Measurements from ENCODE around the gene TWNK. TPM values are rescaled to one million over a fixed set of nuclear protein-coding genes. Genes with fewer than 3 reads are reported as not detected.

TWNK gene
- polyA plus RNA-seq (ENCODE audit: insufficient read length in 4 of 4): 10 to 100 TPM in 3 of 4 donors, 1 to 10 TPM in 1; 9.6 to 15.9 (median 15.4) TPM

GRCh38 chr10:100986952-100987684, at the start of gene TWNK, which contains the start of gene MRPL43:
Gene TWNK, plus strand, starts transcription at chr10:100987543. Its CDS starts 668 bp downstream, at chr10:100988211.
Gene MRPL43, minus strand, starts transcription at chr10:100987497. Its CDS starts 54 bp downstream, at chr10:100987443.
- peak in 1 of 4 donors; percentile 69 for DNase-seq (ENCODE audit: low read depth in 4 of 4, low spot score in 3 of 4)

DNA sequence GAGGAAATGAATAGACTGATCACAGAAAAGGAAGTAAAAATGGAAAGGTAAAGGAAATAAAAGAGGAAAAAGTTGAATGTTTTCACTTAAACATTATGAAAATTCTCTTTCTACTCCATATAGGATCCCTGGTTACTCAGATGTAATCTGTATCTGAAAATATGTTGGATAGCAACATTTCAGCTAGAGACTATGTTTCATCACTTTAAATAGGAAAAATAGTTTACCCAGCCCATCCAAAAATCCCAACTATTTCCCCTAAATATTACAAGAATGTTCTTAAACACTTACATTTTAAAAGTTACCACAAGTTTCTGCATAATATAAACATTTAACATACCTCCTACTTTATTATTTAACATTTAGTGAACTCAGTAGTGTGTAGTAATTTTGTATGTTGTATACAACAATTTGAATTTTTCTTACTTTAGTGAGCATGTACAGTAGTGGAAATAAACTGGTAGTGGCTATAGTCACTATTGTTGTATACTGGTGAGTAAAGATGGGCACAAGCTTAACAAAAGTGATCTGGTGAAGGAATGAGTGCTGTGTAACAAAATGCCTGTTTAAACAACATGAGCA, 47.5 kb upstream of the TWNK start:
- DNase-seq (ENCODE audit: low read depth in 4 of 4, low spot score in 3 of 4): no peak

DNA sequence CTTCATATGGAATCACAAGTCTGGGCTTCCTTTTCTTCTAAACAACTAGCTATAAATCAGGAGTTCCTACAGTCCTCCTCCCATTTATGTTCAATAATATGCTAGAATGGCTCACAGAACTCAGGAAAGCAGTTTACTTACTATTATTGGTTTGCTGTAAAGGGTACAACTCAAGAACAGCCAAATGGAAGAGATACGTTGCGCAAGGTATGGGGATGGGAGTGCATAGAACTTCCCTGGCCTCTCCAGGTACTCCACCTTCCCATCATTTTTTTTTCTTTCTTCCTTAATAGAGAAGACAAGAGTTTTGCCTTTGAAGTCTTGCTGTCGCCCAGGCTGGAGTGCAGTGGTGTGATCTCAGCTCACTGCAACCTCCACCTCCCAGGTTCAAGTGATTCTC, 45.1 kb upstream of the TWNK start:
- no peak for DNase-seq (ENCODE audit: low read depth in 4 of 4, low spot score in 3 of 4)

DNA sequence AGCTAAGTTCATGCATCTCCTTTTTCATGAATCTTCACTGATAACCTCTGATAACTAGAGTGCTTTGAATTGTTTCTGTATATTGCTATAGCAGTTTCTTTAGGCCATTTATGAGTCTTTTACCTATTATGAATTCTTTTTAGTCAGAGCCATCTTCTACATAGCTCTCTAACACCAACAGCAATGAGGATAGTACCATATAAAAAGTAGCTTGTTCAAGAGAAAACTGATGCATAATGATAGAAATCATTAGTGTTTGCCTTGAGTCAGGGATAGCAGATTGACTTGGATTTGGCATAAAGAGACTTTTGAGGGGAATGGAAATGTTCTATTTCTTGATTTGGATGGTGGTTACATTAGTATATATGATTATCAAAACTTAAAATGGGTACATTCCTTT, 43.8 kb upstream of the TWNK start:
- no peak for DNase-seq (ENCODE audit: low read depth in 4 of 4, low spot score in 3 of 4)

DNA sequence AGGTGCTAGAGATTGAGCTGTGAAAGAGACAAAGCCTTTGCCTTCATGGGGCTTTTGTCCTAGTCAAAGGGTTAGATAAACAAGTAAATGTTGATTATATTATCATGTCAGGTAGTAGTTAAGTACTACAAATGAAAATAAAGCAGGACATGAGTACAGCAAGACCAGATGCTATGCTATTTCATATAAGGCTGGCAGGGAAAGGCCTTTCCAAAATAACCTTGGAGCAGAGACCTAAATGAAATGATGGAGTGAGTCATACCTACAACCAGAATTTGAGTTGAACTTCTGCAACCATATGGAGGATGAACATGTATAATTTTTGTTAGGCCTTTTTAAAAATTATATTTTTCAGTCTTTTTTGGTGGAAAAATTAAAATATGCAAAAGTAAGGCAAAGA, 41.6 kb upstream of the TWNK start:
- no peak for DNase-seq (ENCODE audit: low read depth in 4 of 4, low spot score in 3 of 4)

- DNase-seq (ENCODE audit: low read depth in 4 of 4, low spot score in 3 of 4): no peak
These were observed 38.4 kb upstream of the TWNK start for GRCh38 chr10:100948916-100949315.

- DNase-seq (ENCODE audit: low read depth in 4 of 4, low spot score in 3 of 4): no peak
These were observed 27.1 kb upstream of the TWNK start for GRCh38 chr10:100960251-100960650.

DNA sequence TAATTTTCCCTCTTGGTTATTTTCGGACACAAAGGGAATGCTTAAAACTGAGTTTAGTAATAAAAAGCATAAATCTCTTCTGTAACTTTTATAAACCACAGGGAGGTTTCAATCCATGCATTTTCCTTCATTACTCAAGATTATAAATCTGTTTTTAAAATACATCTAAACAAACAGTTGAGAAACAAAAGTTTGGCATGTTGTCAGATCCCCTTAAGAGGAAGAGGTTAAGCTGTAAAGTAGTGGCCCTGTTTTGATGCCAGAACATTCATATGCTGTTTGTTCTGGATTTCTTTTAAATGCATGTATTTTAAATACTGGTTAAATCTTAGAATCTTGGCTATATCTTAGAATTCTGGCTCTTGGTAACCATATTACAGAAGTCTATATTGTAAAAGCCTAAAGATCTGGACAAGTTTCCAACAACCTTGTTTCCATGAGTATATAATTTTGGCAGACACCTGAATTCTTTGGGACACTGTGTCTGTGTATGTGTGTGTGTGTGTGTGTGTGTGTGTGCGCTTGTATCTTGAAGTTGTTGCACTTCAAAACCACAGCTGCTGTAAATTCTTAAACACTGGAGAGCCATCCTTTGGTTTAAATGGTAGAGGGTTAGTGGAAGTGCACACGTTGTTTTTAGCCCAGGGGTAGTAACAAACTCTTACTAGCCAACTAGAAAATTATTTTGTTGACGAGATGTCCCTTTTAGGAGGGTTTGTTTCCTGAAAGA, 24.8 kb upstream of the TWNK start:
- DNase-seq (ENCODE audit: low read depth in 4 of 4, low spot score in 3 of 4): no peak

DNA sequence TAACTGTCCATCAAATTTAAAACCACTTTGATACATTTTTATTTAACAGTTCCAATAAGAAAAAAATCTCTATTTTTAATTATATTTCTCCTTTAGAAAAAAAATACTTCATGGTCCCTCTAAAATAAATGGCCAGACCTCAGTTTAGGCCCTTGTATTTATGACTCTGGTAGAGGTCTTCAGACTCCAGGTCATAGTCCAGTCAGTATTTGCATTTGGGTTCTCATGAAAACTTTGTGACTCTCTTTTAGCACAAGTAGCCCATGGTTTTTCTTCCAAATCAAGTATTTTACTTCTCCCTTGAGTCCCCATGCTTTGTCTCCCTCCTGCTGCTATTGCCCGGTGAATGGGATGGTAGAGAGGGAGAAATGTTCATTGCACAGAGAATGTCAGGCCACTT, 23.5 kb upstream of the TWNK start:
- DNase-seq (ENCODE audit: low read depth in 4 of 4, low spot score in 3 of 4): no peak

GRCh38 chr10:100965820-100966219, 21.5 kb upstream of the TWNK start:
- no peak for DNase-seq (ENCODE audit: low read depth in 4 of 4, low spot score in 3 of 4)

- no peak for DNase-seq (ENCODE audit: low read depth in 4 of 4, low spot score in 3 of 4)
These were observed 20.5 kb upstream of the TWNK start for GRCh38 chr10:100966887-100967286.

DNA sequence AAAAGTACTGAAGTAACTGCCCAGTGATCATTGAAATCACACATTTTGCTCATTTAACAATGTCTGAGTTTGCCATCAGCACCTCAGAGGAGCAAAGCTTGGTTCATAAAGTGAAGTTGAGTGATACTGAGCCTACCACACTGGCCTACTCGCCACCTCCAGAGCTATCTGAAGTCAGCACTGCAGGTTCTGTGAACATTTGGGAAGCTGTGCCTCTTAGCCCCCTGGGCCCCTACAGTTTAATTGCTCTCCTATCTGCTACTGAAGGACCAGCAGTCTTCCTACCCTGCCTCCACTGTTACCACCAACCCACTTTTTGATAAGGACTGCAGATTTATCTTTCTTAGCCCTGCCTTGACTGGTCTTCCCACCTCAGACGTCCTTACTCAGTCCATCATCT, 20.0 kb upstream of the TWNK start:
- DNase-seq (ENCODE audit: low read depth in 4 of 4, low spot score in 3 of 4): no peak

- no peak for DNase-seq (ENCODE audit: low read depth in 4 of 4, low spot score in 3 of 4)
These were observed 19.1 kb upstream of the TWNK start for GRCh38 chr10:100968062-100968736.

GRCh38 chr10:100968863-100969186, 18.5 kb upstream of the TWNK start:
- DNase-seq (ENCODE audit: low read depth in 4 of 4, low spot score in 3 of 4): no peak

DNA sequence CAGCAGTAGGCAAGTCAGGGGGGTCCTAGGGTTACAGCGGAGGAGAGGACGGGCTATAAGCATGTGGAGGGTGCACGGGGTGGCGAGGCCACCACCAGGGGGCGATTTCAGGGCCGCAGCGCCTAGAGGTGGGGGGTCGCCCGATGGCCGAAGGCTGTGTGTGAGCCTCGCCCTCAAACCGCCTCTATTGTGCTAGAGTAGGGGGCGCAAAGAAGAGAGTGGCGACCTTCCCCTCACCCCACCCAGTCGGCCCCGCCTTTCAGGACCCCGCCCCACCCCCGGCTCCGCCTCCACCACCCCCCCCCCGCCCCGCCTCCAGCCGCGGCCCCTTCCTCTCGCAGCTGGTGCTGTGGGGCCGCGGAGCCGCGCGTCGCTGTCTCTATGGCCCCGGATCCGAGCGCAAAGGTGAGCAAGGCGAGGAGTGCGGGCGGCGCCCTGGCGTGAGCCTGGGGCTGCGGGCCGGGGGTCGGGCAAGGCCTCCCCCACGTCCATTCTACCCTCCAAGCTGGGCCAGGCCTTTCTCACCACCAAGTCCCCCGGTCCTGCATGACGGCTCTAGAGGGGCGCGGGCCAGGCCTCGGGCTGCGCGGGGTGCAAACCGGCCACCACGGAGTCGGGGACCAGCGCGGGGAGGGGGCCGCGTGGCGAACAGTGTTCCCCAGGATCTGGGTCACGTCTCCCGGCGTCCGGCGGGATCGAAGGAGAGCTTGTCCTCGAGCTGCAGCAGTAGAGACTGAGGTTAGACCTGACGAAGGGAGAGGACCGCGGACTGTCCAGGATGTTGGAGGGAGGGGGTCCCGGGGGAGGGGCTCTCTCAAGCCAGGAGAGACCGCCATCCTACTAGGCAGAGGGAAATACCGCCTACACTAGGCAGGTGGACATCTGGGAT, 17.9 kb upstream of the TWNK start, which contains the start of gene SEMA4G:
SEMA4G (plus strand) TSS at position 318 of the 889 bp plus-strand sequence. CDS start 3,409 bp downstream, outside the sequence.
- DNase-seq (ENCODE audit: low read depth in 4 of 4, low spot score in 3 of 4): no peak

GRCh38 chr10:100970076-100970913, 17.0 kb upstream of the TWNK start:
- DNase-seq (ENCODE audit: low read depth in 4 of 4, low spot score in 3 of 4): no peak

- DNase-seq (ENCODE audit: low read depth in 4 of 4, low spot score in 3 of 4): no peak
These were observed 16.2 kb upstream of the TWNK start for GRCh38 chr10:100970914-100971811.

All from left renal pelvis (tissue), 4 donors.